HL-60 (cell line): Measurements from ENCODE around the gene EPHA2.

Experiments used
- DNase-seq, 2 experiments: peaks; one replicate each; pipeline ENCODE4 v3.0.0-alpha.2; 2010 to 2020; ENCODE audit warnings: low read depth in 1 of 2, low spot score in 1 of 2
- H3K27ac ChIP-seq: fragments of 250-450 bp; sonication (Bioruptor Pico); replicated peaks from 2 replicates; pipeline ENCODE4 v1.5.1; 2020; ENCODE audit warnings: mild to moderate bottlenecking, moderate library complexity
- H3K27me3 ChIP-seq: fragments of 250-450 bp; sonication (Bioruptor Pico); 2 replicates; pipeline ENCODE4 v1.5.1; 2021; ENCODE audit warnings: mild to moderate bottlenecking, moderate library complexity; ENCODE audit not compliant: insufficient read depth, poor library complexity, severe bottlenecking
- H3K4me3 ChIP-seq: replicated peaks from 2 replicates; pipeline ENCODE4 v1.5.1; 2011; ENCODE audit warnings: mild to moderate bottlenecking, control low read depth, low read length; ENCODE audit not compliant: insufficient read depth
- CTCF ChIP-seq: IDR thresholded peaks from one replicate; pipeline ENCODE4 v1.5.1; 2011; ENCODE audit warnings: low read length, control low read depth, inconsistent platforms; ENCODE audit not compliant: insufficient read depth
- GABPA ChIP-seq: IDR thresholded peaks from 2 replicates; pipeline ENCODE4 v1.6.1; 2012; ENCODE audit warnings: low read depth
- POLR2AphosphoS5 ChIP-seq: IDR thresholded peaks from 2 replicates; pipeline ENCODE4 v1.6.1; 2012; ENCODE audit warnings: low read depth
- REST ChIP-seq: IDR thresholded peaks from 2 replicates; pipeline ENCODE4 v1.6.1; 2012; ENCODE audit warnings: low read depth; ENCODE audit not compliant: insufficient replicate concordance
- SPI1 ChIP-seq: IDR thresholded peaks from 2 replicates; pipeline ENCODE4 v1.6.1; 2012; ENCODE audit warnings: low read depth, mild to moderate bottlenecking, borderline replicate concordance

The EPHA2 gene

GRCh38 chr1:16129316-16129715, 26.6 kb downstream of the EPHA2 start:
- no peak for DNase-seq
- Histone ChIP-seq H3K27ac (no peak overlapping the region), H3K27me3 (peaks cover 21% of the 10 kb centered on the region), H3K4me3 (no peak overlapping the region)
- no peak for TF ChIP-seq GABPA
- TF ChIP-seq CTCF = no peak
- no peak for TF ChIP-seq REST
- TF ChIP-seq POLR2AphosphoS5 = no peak
- no peak for TF ChIP-seq SPI1

GRCh38 chr1:16128338-16128741, 27.5 kb downstream of the EPHA2 start:
- H3K27ac ChIP-seq = no peak overlapping the region
- no peak overlapping the region for H3K4me3 ChIP-seq
- no peak for TF ChIP-seq SPI1
- TF ChIP-seq POLR2AphosphoS5 = no peak
- no peak for TF ChIP-seq CTCF
- TF ChIP-seq GABPA = no peak
- no peak for TF ChIP-seq REST
- H3K27me3 ChIP-seq = peaks cover 25% of the 10 kb centered on the region
- no peak for DNase-seq

- no peak overlapping the region for H3K4me3 ChIP-seq
- TF ChIP-seq SPI1 = no peak
- no peak for TF ChIP-seq POLR2AphosphoS5
- TF ChIP-seq REST = no peak
- TF ChIP-seq CTCF = no peak
- TF ChIP-seq GABPA = no peak
- peaks cover 28% of the 10 kb centered on the region for H3K27me3 ChIP-seq
- DNase-seq = no peak
- no peak overlapping the region for H3K27ac ChIP-seq
Observed at GRCh38 chr1:16127676-16128337, 28.1 kb downstream of the EPHA2 start.
